Pericardium fibroblast (primary cell): Measurements from ENCODE around the gene PHC3. TPM values are rescaled to one million over a fixed set of nuclear protein-coding genes. Genes with fewer than 3 reads are reported as not detected.

Experiments used
- total RNA-seq: library from RNA; depleted of rRNA; stranded (reverse); fragments of >200 nt; gene quantifications from 2 replicates; pipeline ENCODE4 v1.2.3, GENCODE V29; 2015

PHC3 gene
- total RNA-seq: 12.9 and 18.2 TPM in 2 replicates

GRCh38 chr3:170180908-170181885 lies at the start of gene PHC3:
Gene PHC3 (minus strand): TSS chr3:170181733. CDS start chr3:170181715, 18 bp downstream.

DNA sequence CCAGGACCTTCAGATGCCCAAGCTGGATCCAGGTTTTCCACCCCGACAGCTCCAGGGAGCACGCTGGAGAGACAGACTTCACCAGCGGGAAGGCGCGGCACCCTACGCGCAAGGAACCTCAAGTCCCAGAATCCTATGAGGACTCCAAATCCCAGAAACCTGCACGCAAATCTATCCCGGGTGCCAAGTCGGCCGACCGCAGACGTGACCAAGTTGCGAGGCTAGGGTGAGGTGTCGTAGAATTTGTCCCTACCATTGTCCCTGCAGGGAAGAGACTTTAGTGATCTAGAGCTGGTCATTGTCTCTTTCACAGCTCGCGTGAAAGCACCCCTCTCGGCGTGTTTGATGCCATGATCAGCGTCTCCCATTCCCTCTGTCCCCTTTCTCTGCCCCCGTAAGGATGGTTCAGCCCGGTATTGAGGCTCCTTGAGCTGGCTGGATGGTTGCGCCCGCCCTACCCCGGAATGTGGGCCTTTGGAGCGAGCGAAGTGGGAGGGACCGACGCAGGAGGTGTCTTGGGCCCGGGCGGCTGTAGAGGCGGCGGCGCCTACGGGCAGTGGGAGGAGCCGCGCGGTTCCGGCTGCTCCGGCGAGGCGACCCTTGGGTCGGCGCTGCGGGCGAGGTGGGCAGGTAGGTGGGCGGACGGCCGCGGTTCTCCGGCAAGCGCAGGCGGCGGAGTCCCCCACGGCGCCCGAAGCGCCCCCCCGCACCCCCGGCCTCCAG lies 40.6 kb upstream of the PHC3 start, which contains the start of gene PRKCI:
PRKCI (plus strand) TSS at position 501 of the 723 bp plus-strand sequence. CDS start 246 bp downstream, outside the sequence.

Other genes with a start within 250 kb of the PHC3 start
- gene SEC62, start 214.9 kb downstream of the PHC3 start, total RNA-seq: 23.4 and 30.8 TPM in 2 replicates
- gene GPR160, start 143.7 kb downstream of the PHC3 start, total RNA-seq: 0.09 TPM in 1 of 2 replicates, not detected in the other
- gene PRKCI, start 40.7 kb upstream of the PHC3 start, total RNA-seq: 31.1 and 35.6 TPM in 2 replicates
- gene SKIL, start 176.0 kb upstream of the PHC3 start, total RNA-seq: 28.7 and 42.0 TPM in 2 replicates
- gene CLDN11, start 237.1 kb upstream of the PHC3 start, total RNA-seq: 257 and 430 TPM in 2 replicates